ENCODE results near the gene PPP1R3E.

DNA sequence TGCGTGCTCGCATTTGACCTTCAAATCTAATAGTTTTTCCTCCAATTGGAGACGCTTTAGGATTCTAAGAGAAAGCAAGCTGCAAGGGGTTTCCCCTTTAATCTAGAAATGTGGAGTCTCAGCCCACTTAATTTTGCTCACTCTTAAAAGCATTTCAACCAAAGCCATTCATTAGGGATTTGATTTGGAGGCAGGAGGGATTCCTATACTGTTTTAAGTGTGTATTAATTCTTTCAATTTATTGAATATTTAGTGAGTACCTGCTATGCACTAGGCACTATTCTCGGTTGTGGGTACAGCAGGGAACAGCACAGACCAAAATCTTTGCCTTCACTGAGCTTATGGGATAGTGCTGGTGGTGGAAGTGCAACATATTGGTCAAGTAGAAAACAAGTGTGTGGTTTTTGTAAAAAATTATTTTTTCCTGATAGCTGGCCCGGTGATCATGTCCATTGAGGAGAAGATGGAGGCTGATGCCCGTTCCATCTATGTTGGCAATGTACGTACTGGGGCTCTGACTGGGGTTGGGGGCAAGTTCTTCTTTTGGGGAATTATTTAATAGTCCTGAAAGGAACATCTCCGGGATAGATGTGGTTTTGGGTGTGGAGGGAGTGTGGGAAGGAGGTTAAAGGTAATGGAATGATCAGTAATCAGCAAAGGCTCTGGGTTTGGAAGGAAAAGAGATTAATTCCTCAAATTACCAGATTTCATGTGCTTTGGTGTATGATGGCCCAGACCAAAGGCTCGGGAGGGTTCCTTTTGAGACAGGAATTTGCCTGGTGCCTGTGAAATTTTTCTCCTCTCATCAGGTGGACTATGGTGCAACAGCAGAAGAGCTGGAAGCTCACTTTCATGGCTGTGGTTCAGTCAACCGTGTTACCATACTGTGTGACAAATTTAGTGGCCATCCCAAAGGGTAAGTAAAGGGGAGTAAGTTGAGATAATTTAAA, 20.2 kb upstream of the PPP1R3E start:
- TF ChIP-seq POLR2A (IDR thresholded peaks at IDR 0.05; ENCODE audit: extremely low read depth, insufficient read length) (no peak), MYC (IDR thresholded peaks at IDR 0.05; ENCODE audit: low read depth, low read length) (no peak)

Measured in NB4 (cell line).